HG03135 (cell line): ENCODE measurements around the gene MRTFB.
"Not testable (repeated sequence)": the region's sequence is repeated elsewhere in the genome, so short reads cannot be mapped to it uniquely, and the experiment has no call there.

Experiments used
- ATAC-seq: cut with Tn5 transposase; IDR thresholded peaks from one replicate; pipeline ENCODE4 v1.9.1; 2021; ENCODE audit warnings: mild to moderate bottlenecking, moderate library complexity; ENCODE audit not compliant: unreplicated experiment

Gene MRTFB

GRCh38 chr16:14070877-14071575, at the start of gene MRTFB:
TSS of gene MRTFB (plus strand) at chr16:14071319. CDS start at chr16:14140607, 69,288 bp downstream.
- ATAC-seq = peak; percentile 85

GRCh38 chr16:14023526-14023925, 47.6 kb upstream of the MRTFB start:
- not testable (repeated sequence) for ATAC-seq

- no peak for ATAC-seq
Measured at GRCh38 chr16:14024283-14024682, 46.8 kb upstream of the MRTFB start.

GRCh38 chr16:14026572-14027285, 44.4 kb upstream of the MRTFB start:
- ATAC-seq = no peak

GRCh38 chr16:14028202-14028601, 42.9 kb upstream of the MRTFB start:
- no peak for ATAC-seq

GRCh38 chr16:14029658-14030057, 41.5 kb upstream of the MRTFB start:
- no peak for ATAC-seq

- ATAC-seq = no peak
Measured at GRCh38 chr16:14035092-14035491, 36.0 kb upstream of the MRTFB start.

GRCh38 chr16:14036889-14037288, 34.2 kb upstream of the MRTFB start:
- ATAC-seq = no peak

GRCh38 chr16:14037960-14038359, 33.2 kb upstream of the MRTFB start:
- no peak for ATAC-seq

GRCh38 chr16:14041164-14041563, 30.0 kb upstream of the MRTFB start:
- no peak for ATAC-seq

- no peak for ATAC-seq
Measured at GRCh38 chr16:14042706-14043105, 28.4 kb upstream of the MRTFB start.

GRCh38 chr16:14043278-14043677, 27.8 kb upstream of the MRTFB start:
- no peak for ATAC-seq

- no peak for ATAC-seq
Measured at GRCh38 chr16:14043793-14044192, 27.3 kb upstream of the MRTFB start.

GRCh38 chr16:14047121-14047859, 23.8 kb upstream of the MRTFB start:
- not testable (repeated sequence) for ATAC-seq

- no peak for ATAC-seq
Measured at GRCh38 chr16:14050291-14051027, 20.7 kb upstream of the MRTFB start.

- ATAC-seq = no peak
Measured at GRCh38 chr16:14051103-14051729, 19.9 kb upstream of the MRTFB start.

GRCh38 chr16:14056970-14057369, 14.1 kb upstream of the MRTFB start:
- ATAC-seq = no peak

- no peak for ATAC-seq
Measured at GRCh38 chr16:14057878-14058382, 13.2 kb upstream of the MRTFB start.

GRCh38 chr16:14061732-14062259, 9.3 kb upstream of the MRTFB start:
- no peak for ATAC-seq

- ATAC-seq = no peak
Measured at GRCh38 chr16:14062261-14062660, 8.9 kb upstream of the MRTFB start.
